ENCODE measurements around the gene SCNN1B.
A peak's percentile ranks its signal among the peaks of the same experiment; 100 is the strongest.
"Not testable (repeated sequence)": the region's sequence is repeated elsewhere in the genome, so short reads cannot be mapped to it uniquely, and the experiment has no call there.

SCNN1B gene, protein sequence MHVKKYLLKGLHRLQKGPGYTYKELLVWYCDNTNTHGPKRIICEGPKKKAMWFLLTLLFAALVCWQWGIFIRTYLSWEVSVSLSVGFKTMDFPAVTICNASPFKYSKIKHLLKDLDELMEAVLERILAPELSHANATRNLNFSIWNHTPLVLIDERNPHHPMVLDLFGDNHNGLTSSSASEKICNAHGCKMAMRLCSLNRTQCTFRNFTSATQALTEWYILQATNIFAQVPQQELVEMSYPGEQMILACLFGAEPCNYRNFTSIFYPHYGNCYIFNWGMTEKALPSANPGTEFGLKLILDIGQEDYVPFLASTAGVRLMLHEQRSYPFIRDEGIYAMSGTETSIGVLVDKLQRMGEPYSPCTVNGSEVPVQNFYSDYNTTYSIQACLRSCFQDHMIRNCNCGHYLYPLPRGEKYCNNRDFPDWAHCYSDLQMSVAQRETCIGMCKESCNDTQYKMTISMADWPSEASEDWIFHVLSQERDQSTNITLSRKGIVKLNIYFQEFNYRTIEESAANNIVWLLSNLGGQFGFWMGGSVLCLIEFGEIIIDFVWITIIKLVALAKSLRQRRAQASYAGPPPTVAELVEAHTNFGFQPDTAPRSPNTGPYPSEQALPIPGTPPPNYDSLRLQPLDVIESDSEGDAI

GRCh38 chr16:23302045-23302956, at the start of gene SCNN1B:
Gene SCNN1B, plus strand, starts transcription at chr16:23302302. Its CDS starts 46,298 bp downstream, at chr16:23348600.
- peak within 1 kb of the TSS; percentile 23 to 67 (median 28) for H3K4me3 Mint-ChIP-seq

GRCh38 chr16:23252310-23252709, 49.8 kb upstream of the SCNN1B start:
- Mint-ChIP-seq H3K36me3 (ENCODE audit: low read depth) (no peaks in the 10 kb centered on the region), H3K27me3 (ENCODE audit: low read depth) (no peaks in the 10 kb centered on the region), H3K4me1 (no peaks in the 10 kb centered on the region), H3K4me3 (no peak overlapping the region), H3K9me3 (no peaks in the 10 kb centered on the region), H3K27ac (no peak overlapping the region)
- TF ChIP-seq CTCF (IDR thresholded peaks at IDR 0.05; ENCODE audit: unreplicated experiment in 3 of 3), result no peak

More at GRCh38 chr16:23302045-23302956, at the start of gene SCNN1B:
- Mint-ChIP-seq H3K36me3 (ENCODE audit: low read depth) (no peaks in the 10 kb centered on the region), H3K27ac (no peak within 1 kb of the TSS), H3K9me3 (no peaks in the 10 kb centered on the region), H3K4me1 (no peaks in the 10 kb centered on the region), H3K27me3 (ENCODE audit: low read depth) (peaks cover 79% of the 10 kb centered on the region)
- TF ChIP-seq CTCF (IDR thresholded peaks at IDR 0.05; ENCODE audit: unreplicated experiment in 3 of 3), result no peak

DNA sequence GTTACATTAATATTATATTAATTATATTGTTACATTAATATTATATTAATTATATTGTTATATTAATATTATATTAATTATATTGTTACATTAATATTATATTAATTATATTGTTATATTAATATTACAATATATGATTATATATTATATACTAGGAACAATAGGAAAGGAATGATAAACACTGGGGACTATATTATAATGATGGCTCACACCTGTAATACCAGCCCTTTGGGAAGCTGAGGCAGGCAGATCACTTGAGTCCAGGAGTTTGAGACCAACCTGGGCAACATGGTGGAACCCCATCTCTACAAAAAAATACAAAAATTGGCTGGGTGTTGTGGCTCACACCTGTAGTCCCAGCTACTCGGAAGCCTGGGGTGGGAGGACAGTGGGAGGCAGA, 48.5 kb upstream of the SCNN1B start:
- not testable (repeated sequence) for H3K4me3 Mint-ChIP-seq; H3K27ac Mint-ChIP-seq; H3K27me3 Mint-ChIP-seq (ENCODE audit: low read depth); H3K36me3 Mint-ChIP-seq (ENCODE audit: low read depth); H3K9me3 Mint-ChIP-seq; H3K4me1 Mint-ChIP-seq

GRCh38 chr16:23254338-23254737, 47.8 kb upstream of the SCNN1B start:
- Mint-ChIP-seq H3K36me3 (ENCODE audit: low read depth) (no peaks in the 10 kb centered on the region), H3K9me3 (peaks cover 3% of the 10 kb centered on the region), H3K4me1 (no peaks in the 10 kb centered on the region), H3K27ac (no peak overlapping the region), H3K4me3 (no peak overlapping the region), H3K27me3 (ENCODE audit: low read depth) (peaks cover 11% of the 10 kb centered on the region)
- TF ChIP-seq CTCF (IDR thresholded peaks at IDR 0.05; ENCODE audit: unreplicated experiment in 3 of 3), result no peak

GRCh38 chr16:23255000-23255399, 47.1 kb upstream of the SCNN1B start:
- peaks cover 11% of the 10 kb centered on the region for H3K27me3 Mint-ChIP-seq (ENCODE audit: low read depth)
- no peak overlapping the region for H3K27ac Mint-ChIP-seq
- TF ChIP-seq CTCF (IDR thresholded peaks at IDR 0.05; ENCODE audit: unreplicated experiment in 3 of 3), result no peak
- H3K9me3 Mint-ChIP-seq, result peaks cover 3% of the 10 kb centered on the region
- H3K4me1 Mint-ChIP-seq, result no peaks in the 10 kb centered on the region
- no peak overlapping the region for H3K4me3 Mint-ChIP-seq
- no peaks in the 10 kb centered on the region for H3K36me3 Mint-ChIP-seq (ENCODE audit: low read depth)

DNA sequence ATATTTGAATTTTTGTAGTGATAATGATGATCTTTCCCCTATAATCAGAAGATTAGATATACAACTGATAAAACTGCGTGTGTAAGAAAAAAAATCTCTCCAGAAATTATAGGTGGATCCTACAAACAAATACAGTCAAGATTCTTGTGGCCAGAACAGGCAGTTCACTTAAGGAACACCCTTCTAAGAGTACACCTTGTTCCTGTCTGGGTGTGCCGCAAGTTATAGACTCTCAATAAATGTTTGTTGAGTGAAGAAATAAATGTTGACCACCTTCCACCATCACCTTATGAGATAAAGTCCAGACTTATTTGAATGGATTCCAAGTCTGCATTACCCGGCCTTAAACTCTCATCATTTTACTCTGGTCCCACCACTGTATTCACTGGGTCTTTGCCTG, 45.7 kb upstream of the SCNN1B start:
- no peak for TF ChIP-seq CTCF (IDR thresholded peaks at IDR 0.05; ENCODE audit: unreplicated experiment in 3 of 3)
- H3K36me3 Mint-ChIP-seq (ENCODE audit: low read depth), result no peaks in the 10 kb centered on the region

More for the DNA sequence above, 45.7 kb upstream of the SCNN1B start:
- Mint-ChIP-seq H3K9me3 (peaks cover 3% of the 10 kb centered on the region), H3K27ac (no peak overlapping the region), H3K4me1 (no peaks in the 10 kb centered on the region), H3K27me3 (ENCODE audit: low read depth) (peaks cover 11% of the 10 kb centered on the region), H3K4me3 (no peak overlapping the region)
